ENCODE results near the gene C22orf23.
"Not testable (repeated sequence)": the region's sequence is repeated elsewhere in the genome, so short reads cannot be mapped to it uniquely, and the experiment has no call there.

Gene C22orf23

DNA sequence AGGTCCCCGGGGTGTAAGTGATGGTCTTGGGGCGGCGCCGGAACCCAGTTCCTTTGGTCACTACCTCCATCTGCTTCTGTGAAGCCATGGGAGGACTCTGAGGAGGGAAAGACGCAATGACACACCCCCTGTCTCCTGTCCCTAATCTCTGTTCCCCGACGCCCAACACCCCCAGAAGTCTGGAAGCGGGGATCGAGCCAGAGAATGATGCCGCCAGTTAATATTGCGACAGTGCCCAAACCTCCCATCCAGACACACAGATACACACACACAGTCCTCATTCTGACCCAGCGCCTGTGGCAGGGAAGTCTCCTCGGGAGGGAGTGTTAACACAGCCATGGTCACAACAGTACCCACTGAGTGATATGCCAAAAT, 352 bp downstream of the C22orf23 start:
- no peak for DNase-seq (ENCODE audit: low spot score)

DNA sequence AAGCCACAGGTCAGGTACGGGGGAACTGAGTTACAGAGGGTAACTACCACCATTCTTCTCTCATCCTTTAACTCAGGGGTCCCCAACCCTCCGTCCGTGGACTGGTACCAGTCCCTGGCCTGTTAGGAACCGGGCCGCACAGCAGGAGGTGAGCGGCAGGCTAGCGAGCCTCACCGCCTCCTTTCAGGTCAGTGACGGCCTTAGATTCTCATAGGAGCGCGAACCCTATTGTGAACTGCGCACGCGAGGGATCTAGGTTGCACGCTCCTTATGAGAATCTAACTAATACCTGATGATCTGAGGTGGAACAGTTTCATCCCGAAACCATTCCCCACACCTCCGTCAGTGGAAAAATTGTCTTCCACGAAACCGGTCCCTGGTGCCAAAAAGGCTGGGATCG, 772 bp downstream of the C22orf23 start:
- DNase-seq (ENCODE audit: low spot score): not testable (repeated sequence)

DNA sequence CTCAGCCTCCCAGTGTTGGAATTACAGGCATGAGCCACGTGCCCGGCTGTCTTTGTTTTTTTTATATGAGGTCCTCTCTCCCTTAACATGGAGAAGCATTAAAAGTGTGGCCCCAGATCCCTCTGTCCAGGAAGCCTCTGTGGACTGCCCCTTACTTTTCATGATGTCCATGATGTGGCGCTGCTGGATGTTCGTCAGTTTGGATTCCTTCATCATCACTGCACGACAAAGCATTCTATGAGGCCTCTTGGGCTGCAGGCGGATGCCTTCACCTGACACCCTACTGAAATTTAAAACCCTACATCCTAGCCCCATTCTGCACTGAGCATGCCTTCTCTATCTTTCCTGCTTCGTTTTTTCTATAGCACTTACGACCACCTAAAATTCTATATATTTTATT, 2.1 kb downstream of the C22orf23 start:
- peak; percentile 43 for DNase-seq (ENCODE audit: low spot score)

DNA sequence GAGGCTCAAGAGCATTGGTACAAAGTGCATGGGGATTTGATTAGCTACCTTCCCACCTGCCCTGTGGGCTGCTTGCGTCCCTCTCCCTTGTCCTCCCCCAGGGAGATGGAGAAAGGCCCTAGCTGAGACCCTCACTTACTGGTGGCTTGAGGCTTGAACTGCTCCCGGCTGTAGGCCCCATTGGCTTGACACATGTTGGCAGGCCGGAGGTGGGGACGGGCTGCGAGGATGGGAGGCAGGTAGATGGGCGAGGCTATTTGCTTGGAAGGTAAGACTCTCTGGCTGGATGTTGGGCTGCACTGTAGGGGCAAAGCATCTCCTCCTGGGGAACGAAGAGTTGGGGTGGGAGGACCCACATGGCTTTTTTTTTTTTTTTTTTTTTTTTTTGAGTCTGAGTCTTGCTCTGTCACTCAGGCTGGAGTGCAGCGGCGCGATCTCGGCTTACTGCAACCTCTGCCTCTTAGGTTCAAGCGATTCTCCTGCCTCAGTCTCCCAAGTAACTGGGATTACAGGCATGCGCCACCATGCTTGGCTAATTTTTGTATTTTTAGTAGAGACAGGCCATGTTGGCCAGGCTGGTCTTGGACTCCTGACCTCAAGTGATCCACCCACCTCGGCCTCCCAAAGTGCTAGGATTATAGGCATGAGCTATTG, 6.1 kb downstream of the C22orf23 start:
- DNase-seq (ENCODE audit: low spot score): not testable (repeated sequence)

DNA sequence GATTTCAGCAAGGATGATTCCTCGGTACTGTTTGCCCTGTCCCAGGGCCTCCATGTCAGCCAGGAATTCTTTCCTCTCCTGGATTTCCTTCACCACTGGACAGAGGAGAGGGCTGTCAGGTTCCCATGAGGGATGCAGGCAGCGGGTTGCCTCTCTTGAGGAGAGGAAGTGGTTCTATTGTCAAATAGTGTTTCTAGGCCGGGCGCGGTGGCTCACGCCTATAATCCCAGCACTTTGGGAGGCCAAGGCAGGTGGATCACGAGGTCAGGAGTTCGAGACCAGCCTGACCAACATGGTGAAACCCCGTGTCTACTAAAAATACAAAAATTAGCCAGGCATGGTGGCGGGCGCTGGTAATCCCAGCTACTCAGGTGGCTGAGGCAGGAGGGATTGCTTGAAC, 9.0 kb downstream of the C22orf23 start:
- DNase-seq (ENCODE audit: low spot score): not testable (repeated sequence)

DNA sequence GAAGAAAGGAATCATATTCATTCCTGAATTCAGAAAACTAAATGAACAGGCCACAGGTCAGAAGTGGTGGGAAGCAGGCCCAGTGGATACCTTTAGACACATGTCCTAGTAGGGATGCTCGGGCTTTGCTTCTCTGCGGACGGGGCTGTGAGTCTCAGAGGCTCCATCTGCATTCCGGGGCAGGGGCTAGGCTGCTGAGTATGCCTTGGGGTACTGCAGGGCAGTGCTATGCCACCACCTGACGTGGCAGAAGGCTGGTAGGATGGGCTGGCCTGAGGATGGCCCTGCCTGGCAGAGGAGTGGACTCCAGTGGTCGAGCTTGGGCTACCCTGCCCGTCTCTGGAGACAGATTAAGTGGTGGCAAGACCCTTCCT, 9.6 kb downstream of the C22orf23 start:
- DNase-seq (ENCODE audit: low spot score): no peak

DNA sequence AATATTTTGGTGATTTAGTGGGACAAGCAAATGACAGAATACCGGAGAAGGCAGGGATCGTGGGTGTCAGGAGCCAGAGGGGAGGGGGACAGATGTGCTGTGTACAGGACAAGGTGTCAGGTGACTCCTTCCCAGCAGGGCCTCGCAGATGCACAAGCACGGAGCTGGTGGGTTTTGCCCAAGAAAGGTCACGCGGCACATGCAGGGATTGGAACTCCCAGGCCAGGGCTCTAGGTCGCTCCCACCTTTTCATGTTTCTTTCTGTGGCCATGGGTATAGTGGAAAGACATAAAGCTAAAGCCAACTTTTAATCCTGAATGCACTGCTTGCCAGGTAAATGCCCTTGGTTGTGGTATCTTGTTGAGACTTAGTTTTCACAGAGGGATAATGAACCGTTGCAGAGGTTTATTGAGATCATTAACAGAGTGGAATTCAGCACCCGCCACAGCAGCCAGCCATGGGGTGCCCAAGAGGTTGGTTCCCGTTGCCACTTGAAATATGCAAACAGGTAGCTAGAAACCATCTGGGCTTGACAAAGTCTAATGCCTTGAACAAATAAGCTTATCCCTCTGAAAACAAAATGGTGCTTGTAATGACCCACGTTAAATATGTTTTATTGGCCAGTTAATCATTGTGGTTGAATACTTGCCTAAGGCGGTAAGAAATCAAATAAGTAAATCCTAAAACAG, 10.1 kb downstream of the C22orf23 start:
- no peak for DNase-seq (ENCODE audit: low spot score)

DNA sequence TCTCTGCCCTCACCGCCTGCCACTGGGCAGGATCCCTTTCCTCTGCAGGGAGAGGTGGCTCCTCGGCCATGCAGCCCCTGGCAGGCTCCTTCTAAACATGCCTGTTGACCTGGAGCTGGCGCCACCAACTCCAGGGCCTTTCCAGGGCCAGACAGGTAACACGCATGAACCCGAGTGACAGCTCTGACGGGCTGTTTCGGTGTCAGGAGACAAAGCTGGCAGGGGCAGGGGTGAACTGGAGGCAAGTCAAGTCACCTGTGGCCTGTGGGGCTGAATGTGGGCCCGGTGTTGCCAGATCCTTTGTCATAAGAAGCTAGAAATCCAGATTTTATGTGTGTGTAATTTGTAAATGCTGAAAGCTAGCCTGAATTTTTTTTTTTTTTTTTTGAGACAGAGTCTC, 11.3 kb downstream of the C22orf23 start:
- no peak for DNase-seq (ENCODE audit: low spot score)

DNA sequence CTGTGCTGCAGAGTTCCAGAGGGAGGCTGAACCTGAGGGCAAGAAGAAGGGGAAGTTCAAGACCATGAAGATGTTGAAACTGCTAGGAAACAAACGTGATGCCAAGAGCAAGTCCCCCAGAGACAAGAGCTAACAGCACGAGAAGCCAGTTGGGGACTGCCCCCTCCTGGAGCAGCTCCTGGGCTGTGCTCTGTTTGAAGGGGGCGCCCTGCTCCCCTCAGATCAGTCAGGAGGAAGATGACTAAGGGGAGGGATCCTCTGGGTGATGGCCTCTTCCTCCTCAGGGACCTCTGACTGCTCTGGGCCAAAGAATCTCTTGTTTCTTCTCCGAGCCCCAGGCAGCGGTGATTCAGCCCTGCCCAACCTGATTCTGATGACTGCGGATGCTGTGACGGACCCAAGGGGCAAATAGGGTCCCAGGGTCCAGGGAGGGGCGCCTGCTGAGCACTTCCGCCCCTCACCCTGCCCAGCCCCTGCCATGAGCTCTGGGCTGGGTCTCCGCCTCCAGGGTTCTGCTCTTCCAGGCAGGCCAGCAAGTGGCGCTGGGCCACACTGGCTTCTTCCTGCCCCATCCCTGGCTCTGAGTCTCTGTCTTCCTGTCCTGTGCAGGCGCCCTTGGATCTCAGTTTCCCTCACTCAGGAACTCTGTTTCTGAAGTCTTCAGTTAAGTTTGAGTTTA, 12.6 kb downstream of the C22orf23 start:
- no peak for DNase-seq (ENCODE audit: low spot score)

DNA sequence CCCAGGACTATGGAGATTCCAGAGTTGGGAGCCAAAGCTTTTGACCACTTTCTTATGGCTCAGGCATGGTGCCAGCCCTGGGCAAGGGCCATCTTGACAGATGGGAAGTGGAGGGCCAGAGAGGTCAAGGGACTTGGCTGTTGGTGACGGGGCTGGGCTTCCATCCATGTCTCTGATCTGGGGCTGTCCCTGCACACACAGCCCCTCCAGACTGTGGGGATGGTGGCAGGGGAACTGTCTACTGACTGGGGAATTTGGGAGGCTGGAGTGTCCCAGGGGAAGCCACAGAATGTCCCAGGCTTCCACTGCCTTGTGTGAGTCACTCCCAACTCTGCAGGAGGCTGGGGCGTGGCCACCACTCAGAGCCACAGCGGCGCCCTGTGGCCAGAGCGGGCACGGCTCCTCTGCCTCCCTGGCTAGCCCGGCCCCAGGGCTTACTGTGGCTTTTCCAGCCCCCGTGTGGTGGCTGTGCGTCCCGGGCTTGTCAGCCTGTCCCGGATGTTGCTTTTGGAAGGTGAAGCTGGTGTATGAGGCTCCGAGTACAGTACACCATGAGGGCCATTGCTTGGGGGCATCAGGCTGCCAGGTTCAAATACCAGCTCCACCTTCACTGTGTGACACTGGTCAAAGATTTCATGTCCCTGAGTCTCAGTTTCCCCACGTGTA, 19.6 kb downstream of the C22orf23 start:
- DNase-seq (ENCODE audit: low spot score): peak; percentile 98

DNA sequence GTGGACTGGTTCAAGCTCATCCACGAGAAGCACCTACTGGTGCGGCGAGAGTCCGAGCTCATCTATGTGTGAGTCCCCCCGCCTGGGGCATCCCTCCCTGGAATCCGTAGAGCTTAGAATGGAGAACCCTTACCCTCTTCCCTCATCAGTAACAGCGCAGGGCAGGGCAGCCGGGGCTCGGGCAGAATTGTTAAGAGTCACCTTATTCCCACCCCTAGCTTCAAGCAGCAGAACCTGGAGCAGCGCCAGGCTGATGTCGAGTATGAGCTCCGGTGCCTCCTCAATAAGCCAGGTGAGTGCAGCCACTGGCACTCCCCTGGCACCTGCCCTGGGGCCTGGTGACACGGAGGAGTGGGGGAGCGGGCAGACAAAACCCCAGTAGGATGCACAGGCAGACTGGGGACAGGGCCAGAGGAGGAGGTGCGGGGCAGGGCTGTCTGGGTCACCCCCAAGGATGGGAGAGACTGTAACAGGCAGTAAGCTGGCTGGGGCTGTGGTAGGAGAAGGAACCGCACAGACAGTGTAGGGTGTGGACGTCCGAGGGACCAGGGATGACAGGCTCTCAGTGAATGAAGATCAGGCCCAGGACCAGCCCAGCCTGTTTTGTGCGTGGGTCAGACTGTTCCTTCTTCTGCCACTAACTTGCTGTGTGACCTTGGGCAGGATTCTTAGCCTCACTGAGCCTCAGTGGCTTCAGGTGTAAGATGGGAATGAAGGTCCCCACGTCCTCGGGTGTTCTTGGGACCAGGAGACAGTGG, 20.4 kb downstream of the C22orf23 start:
- DNase-seq (ENCODE audit: low spot score): no peak

DNA sequence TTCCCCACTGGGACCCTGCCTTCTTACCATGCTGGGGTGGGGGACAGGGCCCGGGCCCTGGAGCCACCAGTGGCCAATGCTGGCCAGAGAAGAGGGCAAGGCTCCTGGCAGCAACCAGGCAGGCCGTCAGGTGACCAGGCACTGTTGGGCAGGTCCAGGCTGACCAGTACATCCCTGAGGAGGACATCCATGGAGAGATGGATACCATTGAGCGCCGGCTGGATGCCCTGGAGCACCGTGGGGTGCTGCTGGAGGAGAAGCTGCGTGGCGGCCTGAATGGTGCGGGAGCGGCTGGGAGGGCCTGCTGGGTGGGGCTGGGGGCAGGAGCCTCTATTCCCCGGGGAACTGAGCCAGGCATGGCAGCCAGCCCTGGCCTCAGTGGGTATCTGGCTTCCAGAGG, 21.0 kb downstream of the C22orf23 start:
- DNase-seq (ENCODE audit: low spot score): no peak

DNA sequence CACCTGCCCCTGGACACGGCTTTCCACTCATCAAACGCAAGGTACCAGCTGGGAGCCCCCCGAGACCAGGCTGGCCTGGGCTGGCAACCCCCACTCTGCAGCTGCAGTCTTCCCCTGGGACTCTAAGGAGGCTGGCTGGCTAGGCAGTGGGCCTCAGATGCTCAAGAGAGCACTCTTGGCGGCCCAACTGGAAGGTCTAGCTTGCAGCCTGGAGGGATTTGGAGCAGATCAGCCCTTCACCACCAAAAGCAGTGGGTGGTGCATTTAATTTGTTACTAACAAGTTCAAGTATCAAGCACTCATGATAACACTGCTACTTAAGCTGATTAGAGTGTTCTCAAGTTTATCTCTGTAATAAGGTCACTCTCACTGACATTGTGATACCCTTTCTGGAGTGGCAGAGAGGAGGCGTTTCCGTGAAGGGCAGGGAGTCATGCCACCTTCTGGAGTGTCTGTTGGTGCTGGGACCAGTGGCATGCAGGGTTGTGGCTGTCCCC, 21.5 kb downstream of the C22orf23 start:
- no peak for DNase-seq (ENCODE audit: low spot score)

DNA sequence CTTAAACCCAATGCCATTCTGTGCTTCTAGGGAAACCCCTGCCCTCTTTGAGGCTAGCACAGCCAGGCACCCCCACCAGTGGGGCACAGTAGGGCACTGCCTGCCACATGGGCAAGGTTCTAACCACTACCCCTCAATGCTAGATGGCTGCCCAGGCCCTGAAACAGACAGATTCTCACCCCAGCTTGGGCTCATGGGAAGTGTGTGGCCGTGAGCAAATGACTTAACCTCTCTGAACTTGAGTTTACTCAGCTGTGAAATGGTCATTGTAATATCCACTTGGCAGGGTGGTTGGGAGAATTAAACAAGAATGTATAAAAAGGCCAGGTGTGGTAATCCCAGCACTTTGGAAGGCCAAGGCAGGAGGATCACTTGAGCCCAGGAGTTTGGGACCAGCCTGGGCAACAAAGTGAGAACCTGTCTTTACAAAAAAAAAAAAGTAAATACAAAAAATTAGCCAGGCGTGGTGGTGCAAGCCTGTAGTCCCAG, 22.4 kb downstream of the C22orf23 start:
- DNase-seq (ENCODE audit: low spot score): no peak

DNA sequence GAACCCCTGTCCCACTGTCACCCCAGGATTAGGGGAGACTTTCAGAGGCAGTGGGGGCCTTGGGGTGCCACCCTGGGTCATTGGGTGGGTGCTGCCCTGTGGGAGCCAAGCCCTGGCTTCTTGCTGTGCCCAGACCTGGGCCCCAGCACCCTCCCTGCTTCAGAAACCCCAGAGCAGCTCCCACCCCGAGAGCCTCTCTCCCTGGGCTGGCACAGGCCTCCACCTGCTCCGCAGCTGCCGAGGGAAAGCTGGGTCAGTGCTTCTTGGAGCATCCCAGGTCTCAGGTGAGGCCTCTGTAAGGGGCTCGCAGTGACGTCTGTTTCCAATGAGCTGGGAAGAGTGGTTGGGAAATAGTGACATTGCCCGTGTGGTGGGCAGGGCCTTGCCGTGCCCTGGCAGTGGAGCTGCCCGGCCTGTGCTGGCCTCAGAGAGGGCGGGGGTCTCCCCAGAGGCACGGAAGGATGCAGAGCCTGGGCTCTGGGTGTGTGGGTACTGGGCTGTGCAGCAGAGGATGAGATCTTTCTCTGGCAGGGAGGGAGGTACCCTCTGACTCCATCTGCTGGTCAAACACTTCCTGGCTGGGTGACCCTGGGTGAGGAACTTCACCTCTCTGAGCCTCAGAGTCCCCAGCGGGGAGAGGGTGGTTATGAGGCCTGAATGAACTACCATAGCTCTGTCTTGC, 23.0 kb downstream of the C22orf23 start:
- DNase-seq (ENCODE audit: low spot score): peak; percentile 87

DNA sequence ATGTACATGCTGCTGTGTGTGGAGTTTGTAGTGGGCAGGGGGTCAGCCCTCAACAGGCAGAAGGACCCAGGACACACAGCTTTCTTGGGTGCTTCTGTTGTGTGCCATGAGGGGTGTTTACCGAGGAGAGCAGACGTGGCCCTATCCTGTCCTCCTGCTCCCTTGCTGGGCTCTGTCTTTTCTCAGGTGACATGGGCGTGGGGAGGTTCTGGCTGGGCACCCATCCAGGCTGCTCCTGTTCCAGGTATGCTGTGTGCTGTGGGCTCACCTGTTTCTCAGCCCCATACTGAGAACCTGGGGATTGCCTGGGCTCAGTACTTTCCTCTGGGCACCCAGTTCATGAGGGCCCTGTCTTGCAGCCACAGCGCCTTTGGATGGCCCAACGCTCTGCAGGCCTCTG, 24.0 kb downstream of the C22orf23 start:
- DNase-seq (ENCODE audit: low spot score): no peak

DNA sequence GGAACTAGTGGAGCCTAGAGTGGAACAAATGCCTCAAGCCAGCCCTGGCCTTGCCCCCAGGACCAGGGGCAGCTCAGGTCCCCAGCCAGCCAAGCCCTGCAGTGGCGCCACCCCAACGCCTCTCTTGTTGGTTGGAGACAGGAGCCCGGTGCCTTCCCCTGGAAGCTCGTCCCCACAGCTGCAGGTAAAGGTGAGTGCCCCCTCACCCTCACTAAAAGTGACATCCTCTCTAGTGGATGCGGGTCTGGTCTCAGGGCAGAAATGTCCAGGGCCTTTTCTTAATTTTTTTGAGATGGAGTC, 25.8 kb downstream of the C22orf23 start:
- DNase-seq (ENCODE audit: low spot score): no peak

DNA sequence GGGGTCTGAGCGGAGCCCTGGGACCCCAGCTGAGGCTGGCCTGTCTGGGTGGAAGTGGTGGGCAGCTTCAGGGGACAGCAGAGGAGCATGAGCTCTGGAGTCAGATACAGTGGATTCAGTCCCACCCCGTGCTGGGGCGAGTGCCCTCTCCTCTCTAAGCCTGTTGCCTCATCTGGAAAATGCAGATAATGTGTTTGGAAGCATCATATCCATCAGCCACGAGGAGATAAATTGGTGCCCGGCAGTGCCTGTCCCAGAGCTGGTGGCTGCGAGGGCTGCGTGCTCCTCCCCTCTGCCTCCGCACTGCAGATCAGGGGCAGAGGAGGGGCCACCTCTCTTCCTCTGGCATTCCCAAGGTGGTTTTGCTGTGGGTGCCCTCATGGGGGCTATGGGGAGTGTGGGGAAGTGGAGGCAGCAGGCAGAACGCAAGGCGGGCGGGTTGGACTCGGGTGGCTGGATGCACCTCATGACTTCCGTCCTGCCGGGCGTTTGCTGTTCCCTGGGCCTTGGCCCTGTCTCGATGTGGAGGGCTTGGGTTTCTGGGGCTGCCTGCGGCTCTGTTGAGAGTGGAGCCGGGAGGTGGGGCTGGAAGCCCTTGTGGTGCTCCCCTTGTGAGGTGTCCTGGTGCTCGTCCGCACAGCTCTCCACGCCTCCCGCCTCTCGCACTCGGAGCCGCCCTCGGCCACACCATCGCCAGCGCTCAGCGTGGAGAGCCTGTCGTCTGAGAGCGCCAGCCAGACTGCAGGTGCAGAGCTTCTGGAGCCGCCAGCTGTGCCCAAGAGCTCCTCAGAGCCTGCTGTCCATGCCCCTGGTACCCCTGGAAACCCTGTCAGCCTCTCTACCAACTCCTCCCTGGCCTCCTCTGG, 26.4 kb downstream of the C22orf23 start:
- DNase-seq (ENCODE audit: low spot score): no peak

DNA sequence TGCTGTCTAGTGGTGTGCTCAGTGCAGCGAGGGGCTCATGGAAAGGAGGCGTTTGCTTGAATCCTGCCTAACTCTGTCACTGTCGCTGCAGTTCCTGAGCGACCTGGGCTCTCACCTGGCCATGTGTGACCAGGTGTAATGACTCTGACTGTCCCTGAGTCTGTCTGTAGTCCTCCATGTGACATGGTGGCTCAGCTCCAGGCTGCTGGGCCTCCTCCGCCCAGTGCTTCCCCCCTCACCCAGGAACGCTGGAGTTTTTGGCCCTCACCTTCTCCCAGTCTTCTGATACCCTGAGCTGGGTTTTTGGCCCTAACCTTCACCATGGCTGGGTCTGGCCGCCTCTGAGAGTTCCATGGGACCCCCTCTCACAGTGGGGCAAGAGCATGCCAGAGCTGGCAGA, 27.0 kb downstream of the C22orf23 start:
- DNase-seq (ENCODE audit: low spot score): no peak

DNA sequence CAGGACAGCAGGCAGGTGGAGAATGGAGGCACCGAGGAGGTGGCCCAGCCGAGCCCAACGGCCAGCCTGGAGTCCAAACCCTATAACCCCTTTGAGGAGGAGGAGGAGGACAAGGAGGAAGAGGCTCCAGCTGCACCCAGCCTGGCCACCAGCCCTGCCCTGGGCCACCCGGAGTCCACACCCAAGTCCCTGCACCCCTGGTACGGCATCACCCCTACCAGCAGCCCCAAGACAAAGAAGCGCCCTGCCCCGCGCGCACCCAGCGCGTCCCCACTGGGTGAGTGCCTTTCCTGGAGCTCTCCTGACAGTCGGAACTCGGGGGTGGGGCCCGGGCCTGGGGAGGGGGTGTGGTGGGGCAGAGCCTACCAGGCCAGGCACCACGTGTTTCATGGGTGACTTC, 27.6 kb downstream of the C22orf23 start:
- no peak for DNase-seq (ENCODE audit: low spot score)

DNA sequence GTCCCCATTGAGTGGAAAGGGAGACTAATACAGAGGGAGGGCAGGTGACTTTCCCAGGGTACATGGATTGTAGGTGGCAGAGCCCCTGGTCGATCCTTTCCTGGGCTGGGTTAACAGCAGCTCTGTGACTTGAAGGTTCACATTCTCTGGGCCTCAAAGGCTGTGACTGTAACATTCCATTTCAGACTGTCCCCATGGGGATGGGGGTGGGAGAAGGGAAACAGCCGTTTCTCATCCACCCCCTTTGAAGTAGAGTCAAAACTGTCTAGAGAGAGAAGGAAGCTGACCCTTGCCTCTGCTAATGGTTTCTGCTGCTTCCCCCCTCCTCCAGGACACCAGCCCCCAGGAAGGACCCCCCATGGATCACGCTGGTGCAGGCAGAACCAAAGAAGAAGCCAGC, 28.1 kb downstream of the C22orf23 start:
- no peak for DNase-seq (ENCODE audit: low spot score)
